GM19372 (cell line): ENCODE data around the gene BPIFB2.

Experiments used
- ATAC-seq: cut with Tn5 transposase; IDR thresholded peaks from one replicate; pipeline ENCODE4 v1.9.1; 2021; ENCODE audit warnings: mild to moderate bottlenecking, low read depth, moderate library complexity; ENCODE audit not compliant: unreplicated experiment

BPIFB2 gene

GRCh38 chr20:33062825-33063149 is 55.3 kb downstream of the BPIFB2 start:
- ATAC-seq: no peak

- no peak for ATAC-seq
Measured at GRCh38 chr20:33063271-33063670, 55.8 kb downstream of the BPIFB2 start.

- ATAC-seq: no peak
Measured at GRCh38 chr20:33064572-33065287, 57.2 kb downstream of the BPIFB2 start.

- ATAC-seq: no peak
Measured at GRCh38 chr20:33065785-33066184, 58.3 kb downstream of the BPIFB2 start.

GRCh38 chr20:33067806-33068205 is 60.3 kb downstream of the BPIFB2 start:
- no peak for ATAC-seq

GRCh38 chr20:33068251-33068939 is 60.9 kb downstream of the BPIFB2 start:
- ATAC-seq: no peak

- ATAC-seq: no peak
Measured at GRCh38 chr20:33069673-33070072, 62.2 kb downstream of the BPIFB2 start.

- ATAC-seq: no peak
Measured at GRCh38 chr20:33070111-33071053, 62.9 kb downstream of the BPIFB2 start.

GRCh38 chr20:33071198-33071597 is 63.7 kb downstream of the BPIFB2 start:
- ATAC-seq: no peak

- no peak for ATAC-seq
Measured at GRCh38 chr20:33072362-33072761, 64.9 kb downstream of the BPIFB2 start.

- no peak for ATAC-seq
Measured at GRCh38 chr20:33072813-33073212, 65.3 kb downstream of the BPIFB2 start.
